ENCODE data around the gene SLC4A8. TPM values are rescaled to one million over a fixed set of nuclear protein-coding genes. Genes with fewer than 3 reads are reported as not detected.

Gene SLC4A8
- total RNA-seq, 2 donors from 2014 or later: 1.9 to 4.6 TPM

Other genes with a start within 250 kb of the SLC4A8 start
- 10 to 100 TPM; 12.0 to 16.0 TPM for gene POU6F1, start 206.8 kb upstream of the SLC4A8 start, total RNA-seq
- 100 to 1,000 TPM; 114 TPM for gene DAZAP2, start 186.0 kb upstream of the SLC4A8 start, total RNA-seq
- 1 to 10 TPM in 1 of 2 donors, under 1 TPM in 1; 0.86 to 2.1 TPM for gene SMAGP, start 154.4 kb upstream of the SLC4A8 start, total RNA-seq
- 100 to 1,000 TPM; 102 to 104 TPM for gene BIN2, start 100.7 kb upstream of the SLC4A8 start, total RNA-seq
- gene CELA1, start 78.2 kb upstream of the SLC4A8 start, total RNA-seq: under 1 TPM in 1 of 2 donors, not detected in 1; 0.26 TPM
- 10 to 100 TPM; 12.6 to 13.0 TPM for gene GALNT6, start 33.4 kb upstream of the SLC4A8 start, total RNA-seq
- gene SCN8A, start 166.4 kb downstream of the SLC4A8 start, total RNA-seq: under 1 TPM; 0.79 TPM

All from activated T-cell treated with anti-CD3 and anti-CD28 coated beads, Interleukin-2, amount 50 U/mL, for 72 hours (primary cell).